H1 (cell line): Measurements from ENCODE around the gene GALNT11. TPM values are rescaled to one million over a fixed set of nuclear protein-coding genes. Genes with fewer than 3 reads are reported as not detected.

Source experiments
- CTCF ChIA-PET: fragments of 300-600 bp; sonication (Branson Sonifier 250); formaldehyde crosslinking; loops from one replicate; lab custom pipeline; 2021; ENCODE audit not compliant: partially characterized antibody; lab: Charles Lee
- POLR2A ChIA-PET: fragments of 300-600 bp; sonication (Branson Sonifier 250); formaldehyde crosslinking; loops from one replicate; lab custom pipeline; 2021; ENCODE audit warnings: inconsistent platforms; ENCODE audit not compliant: partially characterized antibody; lab: Charles Lee
- DNase-seq, 2 experiments: peaks; one replicate each; pipeline versions ENCODE4 v3.0.0 to v3.0.0-alpha.2; 2010 to 2022; ENCODE audit warnings: low spot score in 2 of 2, low read depth in 1 of 2, mixed read lengths in 1 of 2
- FAIRE-seq: peaks from 2 replicates; lab custom pipeline; 2011; peaks lifted over from hg19 to GRCh38; lab: Jason Lieb, UNC
- H2AFZ ChIP-seq: 2 replicates; pipeline ENCODE4 v1.8.1; 2012; ENCODE audit warnings: low read length, inconsistent platforms
- H2AK5ac ChIP-seq: 2 replicates; pipeline ENCODE4 v1.6.1; 2013; ENCODE audit warnings: low read depth, low read length
- H2BK120ac ChIP-seq: replicated peaks from 2 replicates; pipeline ENCODE3; 2013; ENCODE audit warnings: low read depth, low read length, inconsistent platforms
- H2BK12ac ChIP-seq: 2 replicates; pipeline ENCODE4 v1.6.1; 2013; ENCODE audit warnings: low read depth, low read length
- H2BK15ac ChIP-seq: 2 replicates; pipeline ENCODE4 v1.6.1; 2013; ENCODE audit warnings: low read length
- H2BK20ac ChIP-seq: 2 replicates; pipeline ENCODE4 v1.6.1; 2013; ENCODE audit warnings: low read length
- H2BK5ac ChIP-seq: 2 replicates; pipeline ENCODE4 v1.6.1; 2013; ENCODE audit warnings: low read depth, low read length
- H3K14ac ChIP-seq: 2 replicates; pipeline ENCODE4 v1.6.1; 2013; ENCODE audit warnings: inconsistent platforms; ENCODE audit not compliant: insufficient read length
- H3K18ac ChIP-seq: 2 replicates; pipeline ENCODE4 v1.6.1; 2013; ENCODE audit warnings: low read length; ENCODE audit errors: extremely low read depth
- H3K23ac ChIP-seq: 2 replicates; pipeline ENCODE4 v1.6.1; 2013; ENCODE audit warnings: inconsistent platforms; ENCODE audit not compliant: insufficient read length
- H3K23me2 ChIP-seq: 2 replicates; pipeline ENCODE4 v1.6.1; 2013; ENCODE audit warnings: low read depth, low read length
- H3K27ac ChIP-seq: 2 replicates; pipeline ENCODE4 v1.6.1; 2011; ENCODE audit warnings: low read depth, low read length, inconsistent platforms
- H3K27me3 ChIP-seq, 4 experiments: replicated peaks in 1 of 4; 1 replicate in 1 of 4; 2 replicates in 3 of 4; pipeline versions ENCODE4 v1.6.1 to v1.8.1; 2011 to 2013; ENCODE audit warnings: low read length in 3 of 4, mild to moderate bottlenecking in 3 of 4, inconsistent platforms in 2 of 4, mixed read lengths in 2 of 4, moderate library complexity in 1 of 4; ENCODE audit not compliant: control insufficient read depth in 3 of 4, insufficient read depth in 3 of 4; ENCODE audit errors: extremely low read depth in 1 of 4
- H3K36me3 ChIP-seq, 4 experiments: 2 replicates each; pipeline versions ENCODE4 v1.6.1 to v1.8.1; 2011 to 2013; ENCODE audit warnings: mild to moderate bottlenecking in 4 of 4, low read length in 3 of 4, moderate library complexity in 2 of 4, control low read depth in 1 of 4, inconsistent platforms in 1 of 4; ENCODE audit not compliant: insufficient read depth in 4 of 4, control insufficient read depth in 2 of 4
- H3K4ac ChIP-seq: replicated peaks from 2 replicates; pipeline ENCODE3; 2013; ENCODE audit warnings: low read length, low read depth, mixed read lengths, inconsistent platforms; ENCODE audit not compliant: insufficient read length
- H3K4me1 ChIP-seq, 4 experiments: replicated peaks in 1 of 4; 1 replicate in 1 of 4; 2 replicates in 3 of 4; pipeline versions ENCODE4 v1.6.1 to v1.8.1; 2011 to 2013; ENCODE audit warnings: low read length in 3 of 4, inconsistent platforms in 2 of 4, mixed read lengths in 1 of 4; ENCODE audit not compliant: insufficient read depth in 4 of 4, control insufficient read depth in 3 of 4
- H3K4me2 ChIP-seq, 2 experiments: 2 replicates each; pipeline versions ENCODE4 v1.6.1 to v1.8.1; 2011 to 2013; ENCODE audit warnings: low read depth in 2 of 2, low read length in 2 of 2, control low read depth in 1 of 2, inconsistent platforms in 1 of 2, mild to moderate bottlenecking in 1 of 2; ENCODE audit not compliant: insufficient read depth in 1 of 2
- H3K4me3 ChIP-seq, 4 experiments: fragments of 200-600, 300-600 bp in 1 of 4; sonication (generic), shearing (Covaris generic), sonication (Bioruptor Twin) in 1 of 4; 2 replicates each; pipeline versions ENCODE4 v1.5.1 to v1.8.1; 2011 to 2016; ENCODE audit warnings: low read length in 4 of 4, low read depth in 3 of 4, control low read depth in 2 of 4, inconsistent platforms in 2 of 4, mild to moderate bottlenecking in 2 of 4, mixed read lengths in 1 of 4, moderate library complexity in 1 of 4; ENCODE audit not compliant: insufficient read depth in 2 of 4; ENCODE audit errors: extremely low read depth in 1 of 4
- H3K56ac ChIP-seq: replicated peaks from 2 replicates; pipeline ENCODE3; 2013; ENCODE audit warnings: low read depth, mild to moderate bottlenecking, mixed read lengths, low read length, inconsistent platforms; ENCODE audit not compliant: insufficient read length
- H3K79me1 ChIP-seq: 2 replicates; pipeline ENCODE4 v1.6.1; 2013; ENCODE audit warnings: low read depth, low read length, control low read depth
- H3K79me2 ChIP-seq, 2 experiments: 2 replicates each; pipeline versions ENCODE4 v1.6.1 to v1.8.1; 2012 to 2013; ENCODE audit warnings: low read length in 2 of 2, mild to moderate bottlenecking in 2 of 2, inconsistent platforms in 1 of 2; ENCODE audit not compliant: insufficient read depth in 2 of 2, control insufficient read depth in 1 of 2
- H3K9ac ChIP-seq, 4 experiments: replicated peaks in 1 of 4; 1 replicate in 1 of 4; 2 replicates in 3 of 4; pipeline versions ENCODE4 v1.6.1 to v1.8.1; 2011 to 2013; ENCODE audit warnings: low read depth in 3 of 4, low read length in 3 of 4, control low read depth in 2 of 4, mild to moderate bottlenecking in 2 of 4, moderate library complexity in 2 of 4, inconsistent platforms in 1 of 4; ENCODE audit errors: extremely low read depth in 1 of 4
- H3K9me3 ChIP-seq, 2 experiments: 2 replicates each; pipeline versions ENCODE4 v1.6.1 to v1.8.1; 2012 to 2013; ENCODE audit warnings: mild to moderate bottlenecking in 2 of 2, moderate library complexity in 2 of 2, control low read depth in 1 of 2, inconsistent platforms in 1 of 2, low read depth in 1 of 2, low read length in 1 of 2, mixed read lengths in 1 of 2; ENCODE audit not compliant: insufficient read depth in 2 of 2
- H4K20me1 ChIP-seq, 2 experiments: replicated peaks in 1 of 2; 2 replicates each; pipeline versions ENCODE3 to v1.8.1; 2011 to 2013; ENCODE audit warnings: inconsistent platforms in 2 of 2, low read length in 2 of 2, mild to moderate bottlenecking in 1 of 2; ENCODE audit not compliant: insufficient read depth in 2 of 2, control insufficient read depth in 1 of 2
- H4K5ac ChIP-seq: 2 replicates; pipeline ENCODE4 v1.6.1; 2013; ENCODE audit warnings: low read length, low read depth, mixed read lengths, inconsistent platforms; ENCODE audit not compliant: insufficient read length
- H4K8ac ChIP-seq: 2 replicates; pipeline ENCODE4 v1.8.0; 2013; ENCODE audit warnings: mild to moderate bottlenecking, moderate library complexity, low read length, inconsistent platforms; ENCODE audit not compliant: insufficient read depth; ENCODE audit errors: extremely low read depth
- H4K91ac ChIP-seq: replicated peaks from 2 replicates; pipeline ENCODE3; 2013; ENCODE audit warnings: low read length, mixed read lengths, inconsistent platforms; ENCODE audit not compliant: insufficient read length
- BRCA1 ChIP-seq: IDR thresholded peaks from 2 replicates; pipeline ENCODE4 v1.6.1; 2012; ENCODE audit warnings: low read depth, low read length, improper control_type of control experiment
- WGBS, 2 experiments: shearing (Covaris generic) in 1 of 2; methylation state at CpG; one replicate each; pipeline versions ENCODE4 v1.1.6 to v1.1.7; 2013 to 2015; ENCODE audit warnings: low lambda C conversion rate in 2 of 2, mixed read lengths in 2 of 2, inconsistent platforms in 1 of 2, low coverage in 1 of 2, missing lambda C conversion rate in 1 of 2; ENCODE audit not compliant: insufficient replicate concordance in 2 of 2, insufficient coverage in 1 of 2, insufficient read length in 1 of 2; ENCODE audit errors: extremely low coverage in 1 of 2, missing lambda C conversion rate in 1 of 2; 5-methylcytosine and 5-hydroxymethylcytosine counted together
- polyA plus RNA-seq, 7 experiments: library from polyadenylated mRNA; depleted of rRNA in 3 of 7; stranded (reverse) in 5 of 7; unstranded in 2 of 7; fragments of >200 nt in 5 of 7; fragments of 200-250 nt in 2 of 7; gene quantifications; 1 replicate in 5 of 7; 2 replicates in 1 of 7; 4 replicates in 1 of 7; pipeline versions ENCODE4 v1.2.1 to v1.2.3, GENCODE V29; 2011 to 2013; ENCODE audit warnings: missing spikeins in 2 of 7, mixed read lengths in 2 of 7
- total RNA-seq: library from RNA; stranded (reverse); fragmentation: NEBNext Ultra II Directional; extraction: Animal tissue kit (Norgen Biotek cat#: 25700); gene quantifications from 2 replicates; pipeline ENCODE4 v1.2.1, GENCODE V29; 2021

GALNT11 gene
- total and polyA plus RNA-seq, 2 of the 8 experiments (the other 6 are each of a cell fraction or from before 2014, with no cell fraction given), result 20.5 to 23.2 TPM

DNA sequence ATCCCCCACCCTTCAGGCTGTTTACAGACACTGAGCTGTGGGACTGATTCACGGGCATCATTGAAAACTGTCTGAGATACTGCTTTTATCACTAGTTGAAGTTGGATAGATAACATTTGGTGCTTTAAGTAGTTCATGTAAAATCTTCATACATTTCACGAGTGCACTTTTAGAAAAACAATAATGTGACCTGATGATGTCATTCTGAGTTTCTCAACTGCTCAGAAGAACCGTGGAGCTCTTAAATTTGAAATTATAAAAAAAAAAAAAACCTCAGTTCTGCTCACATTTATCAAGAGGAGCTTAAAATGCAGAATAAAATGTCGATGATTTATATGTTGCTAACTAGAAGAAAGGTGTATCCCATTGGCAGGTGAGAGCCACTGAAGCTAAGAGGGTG lies 81.5 kb downstream of the GALNT11 start:
- Histone ChIP-seq H3K14ac (no peak overlapping the region), H3K36me3 (peaks cover 0 to 7% (median 3%) of the 10 kb centered on the region in 4 experiments; a peak in 3 of 8 replicates), H4K20me1 (no peaks in the 10 kb centered on the region), H4K91ac (no peak overlapping the region), H3K4me1 (no peaks in the 10 kb centered on the region), H3K4me3 (no peak overlapping the region), H4K5ac (no peak overlapping the region), H3K4ac (no peak overlapping the region), H2AK5ac (no peak overlapping the region), H3K23ac (no peak overlapping the region), H4K8ac (no peak overlapping the region), H3K23me2 (no peaks in the 10 kb centered on the region), H3K56ac (no peak overlapping the region), H2AFZ (no peak overlapping the region), H2BK5ac (no peak overlapping the region), H2BK12ac (no peak overlapping the region), H3K79me2 (no peaks in the 10 kb centered on the region), H2BK15ac (no peak overlapping the region), H3K27ac (no peak overlapping the region), H3K9me3 (no peaks in the 10 kb centered on the region), H3K9ac (no peak overlapping the region), H3K18ac (no peak overlapping the region), H2BK120ac (no peak overlapping the region), H3K4me2 (no peak overlapping the region), H3K27me3 (peaks cover 0 to 1% (median 0%) of the 10 kb centered on the region in 4 experiments; a peak in 1 of 7 replicates), H3K79me1 (no peaks in the 10 kb centered on the region), H2BK20ac (no peak overlapping the region)
- CTCF ChIA-PET, result interaction anchor here (1.2 to 1.8 kb wide), 3 partner anchors 9 to 31 kb away, joined by 3 to 7 read pairs (median 3); no protein-coding TSS in a partner anchor
- no peak for FAIRE-seq
- POLR2A ChIA-PET, result no interaction called here
- TF ChIP-seq BRCA1, result no peak
- DNase-seq, result no peak
- WGBS, 2 experiments, result 89% methylated on average over 4 of the region's 4 CpGs; no CpG with 5 or more reads in 1 of the 2 experiments
